Parathyroid adenoma (tissue), 2 donors: ENCODE data around the gene HEPH.

Experiments used
- H2AFZ ChIP-seq: fragments of 300-600 bp; sonication (generic); one replicate; pipeline ENCODE4 v1.7.0; 2017; ENCODE audit warnings: antibody characterized with exemption, mild to moderate bottlenecking
- H3K27ac ChIP-seq: fragments of 300-600 bp; sonication (generic); one replicate; pipeline ENCODE4 v1.7.0; 2017
- H3K27me3 ChIP-seq: fragments of 300-600 bp; sonication (generic); one replicate; pipeline ENCODE4 v1.7.0; 2017; ENCODE audit warnings: low read length; ENCODE audit not compliant: control insufficient read depth, insufficient read depth
- H3K36me3 ChIP-seq: fragments of 300-600 bp; sonication (generic); one replicate; pipeline ENCODE4 v1.7.0; 2017; ENCODE audit warnings: low read length; ENCODE audit not compliant: control insufficient read depth, insufficient read depth
- H3K4me1 ChIP-seq: fragments of 300-600 bp; sonication (generic); one replicate; pipeline ENCODE4 v1.7.0; 2017; ENCODE audit warnings: control low read depth
- H3K4me2 ChIP-seq: fragments of 300-600 bp; sonication (generic); one replicate; pipeline ENCODE4 v1.7.0; 2017; ENCODE audit warnings: low read length
- H3K4me3 ChIP-seq: fragments of 300-600 bp; sonication (generic); one replicate; pipeline ENCODE4 v1.7.0; 2017; ENCODE audit warnings: low read depth, low read length
- H3K79me2 ChIP-seq: fragments of 300-600 bp; sonication (generic); one replicate; pipeline ENCODE4 v1.7.0; 2017; ENCODE audit warnings: control low read depth
- H3K9ac ChIP-seq: fragments of 300-600 bp; sonication (generic); one replicate; pipeline ENCODE4 v1.7.0; 2017; ENCODE audit warnings: mild to moderate bottlenecking
- H3K9me3 ChIP-seq: fragments of 300-600 bp; sonication (generic); one replicate; pipeline ENCODE4 v1.7.0; 2017; ENCODE audit warnings: low read length; ENCODE audit not compliant: control insufficient read depth
- CTCF ChIP-seq: fragments of 300-600 bp; sonication (generic); IDR thresholded peaks from one replicate; pipeline ENCODE4 v1.7.0; 2017; ENCODE audit warnings: antibody characterized with exemption, mild to moderate bottlenecking
- donor health status: primary hyperparathyroidism.

HEPH gene

GRCh38 chrX:66142351-66142750 is 21.7 kb upstream of the HEPH start:
- H3K36me3 ChIP-seq: no peaks in the 10 kb centered on the region
- H3K9me3 ChIP-seq: no peaks in the 10 kb centered on the region
- no peaks in the 10 kb centered on the region for H3K27me3 ChIP-seq
- no peaks in the 10 kb centered on the region for H3K4me1 ChIP-seq
- no peak overlapping the region for H2AFZ ChIP-seq
- H3K4me3 ChIP-seq: no peak overlapping the region
- no peak overlapping the region for H3K4me2 ChIP-seq
- no peak overlapping the region for H3K27ac ChIP-seq
- no peaks in the 10 kb centered on the region for H3K79me2 ChIP-seq
- H3K9ac ChIP-seq: no peak overlapping the region
- no peak for TF ChIP-seq CTCF

DNA sequence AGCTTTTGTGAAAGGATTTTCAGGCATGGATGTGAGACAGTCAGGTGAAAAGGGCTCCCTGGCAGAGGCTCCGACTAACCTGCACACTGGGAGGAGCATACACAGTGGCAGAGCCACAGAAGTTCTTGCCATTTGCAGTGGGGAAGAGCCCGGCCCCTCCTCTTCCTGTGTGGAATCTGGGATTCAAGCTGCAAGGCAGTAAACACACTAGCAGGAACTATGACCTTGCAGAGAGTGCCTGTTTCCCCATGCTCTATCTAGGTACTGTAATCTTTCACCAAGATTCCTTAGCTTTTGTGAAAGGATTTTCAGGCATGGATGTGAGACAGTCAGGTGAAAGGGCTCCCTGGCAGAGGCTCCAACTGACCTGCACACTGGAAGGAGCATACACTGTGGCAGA is 19.8 kb upstream of the HEPH start:
- Histone ChIP-seq H3K4me3 (no peak overlapping the region), H3K79me2 (no peaks in the 10 kb centered on the region), H3K9ac (no peak overlapping the region), H3K4me2 (no peak overlapping the region), H3K27me3 (no peaks in the 10 kb centered on the region), H3K4me1 (no peaks in the 10 kb centered on the region), H3K36me3 (no peaks in the 10 kb centered on the region), H3K9me3 (no peaks in the 10 kb centered on the region), H3K27ac (no peak overlapping the region), H2AFZ (no peak overlapping the region)
- no peak for TF ChIP-seq CTCF

DNA sequence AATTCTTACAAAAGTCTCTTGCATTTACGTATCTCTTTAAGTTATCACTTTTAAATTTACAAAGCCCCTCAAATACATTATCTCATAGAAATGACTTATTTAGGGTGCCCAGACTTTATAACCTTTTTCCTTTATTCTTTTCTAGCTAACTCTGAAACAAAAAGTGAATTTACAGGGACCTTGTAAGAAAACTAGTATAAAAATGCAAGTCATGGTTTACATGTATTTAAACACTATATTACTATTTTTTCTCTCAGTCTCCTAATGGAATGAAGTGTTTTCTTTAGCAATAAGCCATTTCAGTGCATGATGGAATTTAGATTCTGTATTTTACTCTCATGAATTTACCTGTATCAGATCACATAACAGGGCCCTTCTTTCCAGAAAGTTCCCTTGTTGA is 14.5 kb upstream of the HEPH start:
- Histone ChIP-seq H3K4me1 (no peaks in the 10 kb centered on the region), H3K9ac (no peak overlapping the region), H3K27ac (no peak overlapping the region), H3K79me2 (no peaks in the 10 kb centered on the region), H3K27me3 (no peaks in the 10 kb centered on the region), H2AFZ (no peak overlapping the region), H3K36me3 (no peaks in the 10 kb centered on the region), H3K4me3 (no peak overlapping the region), H3K4me2 (no peak overlapping the region), H3K9me3 (no peaks in the 10 kb centered on the region)
- TF ChIP-seq CTCF: no peak

DNA sequence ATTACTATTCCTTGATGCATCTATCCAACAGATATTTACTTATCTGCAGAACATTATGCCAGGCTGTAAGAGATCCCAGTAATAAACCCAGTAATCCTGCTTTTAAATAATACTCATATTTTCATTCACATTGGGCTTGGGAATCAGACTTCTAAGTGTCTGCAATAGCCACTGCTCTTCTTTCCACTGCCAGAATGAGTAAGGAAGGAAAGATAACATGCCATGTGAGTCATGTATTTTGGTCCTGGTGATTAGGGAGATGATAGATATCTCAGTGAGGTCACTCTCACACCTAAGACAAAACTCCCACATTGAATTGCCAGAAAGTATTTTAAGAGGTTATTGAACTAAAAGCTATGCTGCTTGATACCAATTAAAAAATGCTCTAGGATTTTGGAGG is 13.9 kb upstream of the HEPH start:
- no peaks in the 10 kb centered on the region for H3K36me3 ChIP-seq
- H3K27ac ChIP-seq: no peak overlapping the region
- H3K9ac ChIP-seq: no peak overlapping the region
- no peaks in the 10 kb centered on the region for H3K27me3 ChIP-seq
- no peaks in the 10 kb centered on the region for H3K4me1 ChIP-seq
- no peak overlapping the region for H3K4me2 ChIP-seq
- H3K9me3 ChIP-seq: no peaks in the 10 kb centered on the region
- H2AFZ ChIP-seq: no peak overlapping the region
- no peak overlapping the region for H3K4me3 ChIP-seq
- H3K79me2 ChIP-seq: no peaks in the 10 kb centered on the region
- TF ChIP-seq CTCF: no peak

DNA sequence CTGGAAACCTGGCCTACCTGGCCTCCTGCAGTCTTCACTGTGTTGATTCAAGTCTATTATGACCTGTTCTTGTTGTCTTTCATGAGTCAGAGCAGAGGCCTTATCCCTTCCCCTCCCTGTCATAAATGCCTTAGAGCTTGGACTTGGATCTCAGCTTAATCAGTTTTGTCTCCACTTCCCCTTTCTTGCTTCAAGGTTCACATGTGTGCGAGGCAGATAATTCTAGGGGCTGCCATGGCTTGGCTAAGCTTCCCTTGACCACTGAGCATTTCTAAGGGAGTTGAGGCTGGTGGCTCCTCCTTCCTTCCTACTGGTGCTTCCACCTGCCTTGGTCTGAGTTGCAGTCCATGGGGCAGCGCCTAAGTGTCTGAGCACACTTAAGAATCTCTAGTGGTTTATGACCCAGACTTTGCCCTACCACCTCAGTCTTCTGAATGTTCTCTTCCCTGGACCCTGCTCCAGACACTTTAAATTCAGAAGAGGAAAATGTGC is 1.7 kb upstream of the HEPH start:
- Histone ChIP-seq H3K36me3 (no peaks in the 10 kb centered on the region), H3K4me2 (no peak overlapping the region), H3K27ac (no peak overlapping the region), H3K27me3 (no peaks in the 10 kb centered on the region), H2AFZ (no peak overlapping the region), H3K9ac (no peak overlapping the region), H3K4me3 (no peak overlapping the region), H3K4me1 (no peaks in the 10 kb centered on the region), H3K9me3 (no peaks in the 10 kb centered on the region), H3K79me2 (no peaks in the 10 kb centered on the region)
- no peak for TF ChIP-seq CTCF
